ENCODE data around the gene FN3K. TPM values are rescaled to one million over a fixed set of nuclear protein-coding genes. Genes with fewer than 3 reads are reported as not detected.

The FN3K gene
- polyA plus RNA-seq, 10 donors, result 12.2 to 19.9 (median 15.9) TPM

GRCh38 chr17:82703036-82703745, 32.2 kb upstream of the FN3K start:
- DNase-seq, result no peak

DNA sequence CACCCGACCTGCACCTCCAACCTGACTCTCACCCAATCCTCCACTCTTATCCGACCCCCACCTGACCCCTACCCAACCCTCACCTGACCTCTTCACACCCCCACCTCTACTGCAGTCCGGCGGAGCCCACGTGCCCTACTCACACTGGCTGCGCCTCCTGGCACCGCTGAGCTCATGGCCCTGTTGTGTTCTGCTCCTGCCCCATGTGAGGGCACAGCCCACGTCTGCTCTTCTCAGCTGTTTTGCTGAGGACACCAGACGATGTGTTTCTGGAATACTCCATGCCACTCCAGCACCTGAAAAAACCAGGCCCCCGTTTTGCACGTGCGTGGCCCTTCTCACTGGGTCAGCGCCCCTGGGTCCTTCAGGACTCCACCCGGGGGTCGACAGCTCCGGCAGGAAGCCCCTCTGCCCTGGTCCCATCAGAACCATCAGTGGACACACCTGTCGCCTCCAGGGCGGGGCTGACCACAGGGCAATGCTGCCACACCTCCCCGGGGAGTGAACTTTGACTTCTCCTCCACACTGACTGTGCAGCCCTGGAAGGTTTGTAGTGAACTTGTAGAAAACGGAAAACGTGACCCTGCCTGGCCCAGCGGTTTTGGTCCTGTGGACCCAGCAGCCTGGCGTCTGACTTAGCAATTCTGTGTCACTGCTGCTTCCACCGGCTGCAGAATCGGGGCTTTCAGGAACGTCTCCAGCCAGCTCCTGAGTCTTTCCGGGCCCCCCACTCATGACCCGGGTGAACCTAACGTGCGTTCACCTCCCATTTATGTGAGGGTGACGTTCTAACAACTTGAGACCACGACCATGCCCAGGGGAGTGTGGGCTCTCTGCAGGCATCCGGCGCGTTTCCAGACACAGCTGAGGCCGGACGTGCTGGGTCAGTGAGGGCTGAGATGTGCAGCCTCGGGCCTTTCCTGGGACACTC, 31.2 kb upstream of the FN3K start:
- DNase-seq, result no peak

DNA sequence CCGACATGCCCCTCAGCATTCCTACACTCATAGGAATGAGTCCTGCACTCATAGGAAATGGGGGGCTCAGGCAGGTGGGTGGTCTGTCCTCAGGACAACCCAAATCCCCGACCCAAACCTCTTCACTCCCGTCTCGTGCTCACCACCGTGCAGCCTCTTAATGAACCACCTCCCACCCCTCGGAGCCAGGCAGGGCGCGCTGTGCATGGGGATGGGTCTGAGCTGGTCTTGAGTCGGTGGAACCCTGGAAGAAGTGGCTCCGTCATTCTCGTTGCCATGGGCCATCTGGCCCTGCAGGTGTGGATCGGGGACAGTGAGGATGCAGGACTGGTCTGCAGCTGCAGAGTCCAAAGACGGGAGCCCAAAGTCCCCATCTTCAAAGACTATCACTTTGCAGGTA, 30.5 kb upstream of the FN3K start:
- DNase-seq, result no peak

DNA sequence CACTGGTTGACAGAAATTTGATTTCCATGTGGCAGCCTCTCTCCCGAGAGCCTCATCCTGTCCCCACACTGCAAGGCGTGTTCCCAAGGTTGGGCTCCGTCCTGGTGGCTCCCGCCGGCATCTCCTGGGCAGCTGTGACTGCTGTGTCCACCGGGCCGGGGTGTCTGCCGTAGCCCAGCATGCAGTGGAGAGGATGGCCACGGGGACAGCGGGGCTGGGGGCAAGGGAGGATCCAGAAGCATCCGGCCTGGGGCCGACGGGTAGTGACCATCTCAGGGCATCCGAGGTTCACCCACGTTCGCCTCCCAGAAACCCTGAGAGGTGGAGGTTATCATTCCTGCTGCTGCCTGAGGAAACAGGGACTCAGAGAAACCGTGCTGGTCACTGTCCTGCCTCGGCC, 29.7 kb upstream of the FN3K start:
- no peak for DNase-seq

DNA sequence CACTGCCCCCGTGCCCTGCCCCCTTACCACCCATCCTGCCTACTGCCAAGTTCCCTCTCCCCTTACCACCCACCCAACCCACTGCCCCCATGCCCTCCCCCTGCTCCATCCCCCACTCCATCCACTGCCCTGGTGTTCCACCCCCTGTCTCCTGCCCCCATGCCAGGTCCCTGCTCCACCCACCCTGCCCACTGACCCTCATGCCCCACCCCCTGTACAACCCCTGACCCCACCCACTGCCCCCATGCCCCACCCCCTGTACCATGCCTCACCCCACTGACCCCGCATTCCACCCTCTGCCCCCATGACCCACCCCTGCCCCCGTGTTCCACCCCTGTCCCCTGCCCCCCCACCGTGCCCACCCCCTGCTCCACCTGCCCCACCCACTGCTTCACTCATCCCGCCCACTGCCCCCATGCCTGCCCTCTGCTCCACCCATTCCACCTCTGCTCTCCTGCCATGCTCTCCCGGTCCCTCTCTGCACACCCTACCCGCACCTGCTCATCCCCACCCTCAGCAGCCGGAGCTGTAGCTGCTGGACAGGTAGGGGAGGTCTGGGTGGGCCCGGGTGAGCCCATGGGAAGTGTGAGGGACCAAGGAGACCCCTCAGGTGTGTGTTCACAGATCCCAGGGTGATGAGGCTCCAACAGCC, 26.3 kb upstream of the FN3K start:
- DNase-seq, result no peak

DNA sequence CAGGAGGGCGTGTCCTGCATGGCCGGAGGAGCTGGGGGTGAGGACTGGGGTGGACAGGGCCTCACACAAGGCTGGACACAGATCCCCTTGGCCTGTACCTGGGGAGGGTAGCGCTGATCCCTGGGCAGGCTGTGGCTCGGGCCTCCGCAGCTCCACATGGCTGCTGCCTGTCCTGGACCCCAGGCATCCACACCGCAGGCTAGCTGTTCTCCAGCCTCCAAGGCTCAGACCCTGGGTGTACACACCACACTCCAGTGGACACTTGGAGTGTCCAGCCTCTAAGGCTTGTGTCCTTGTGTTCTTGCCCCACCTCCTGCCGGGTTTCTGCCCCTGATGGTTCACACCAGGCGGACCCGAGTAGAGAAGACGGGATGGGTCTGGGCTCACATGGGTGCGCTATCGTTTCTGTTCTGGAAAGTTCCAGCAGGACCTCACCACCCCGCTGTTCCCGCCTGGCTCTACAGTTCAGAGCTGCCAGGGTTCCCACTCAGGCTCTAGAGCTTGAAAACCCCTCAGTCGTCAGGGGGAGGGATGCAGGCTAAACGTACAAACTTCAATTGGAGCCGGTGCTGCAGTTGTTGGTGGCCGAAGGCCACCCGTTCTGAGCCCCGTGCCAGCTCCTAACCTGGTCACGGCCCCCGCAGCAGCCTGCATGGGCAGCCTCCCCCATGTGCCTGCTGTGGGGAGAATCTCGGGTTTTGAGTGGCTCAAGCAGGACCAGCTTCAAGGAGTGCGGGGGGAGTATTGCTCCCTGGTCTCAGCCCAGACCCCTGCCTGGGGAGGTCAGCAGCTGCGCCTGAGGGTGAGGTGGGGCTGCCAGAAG, 25.5 kb upstream of the FN3K start:
- DNase-seq, result no peak

DNA sequence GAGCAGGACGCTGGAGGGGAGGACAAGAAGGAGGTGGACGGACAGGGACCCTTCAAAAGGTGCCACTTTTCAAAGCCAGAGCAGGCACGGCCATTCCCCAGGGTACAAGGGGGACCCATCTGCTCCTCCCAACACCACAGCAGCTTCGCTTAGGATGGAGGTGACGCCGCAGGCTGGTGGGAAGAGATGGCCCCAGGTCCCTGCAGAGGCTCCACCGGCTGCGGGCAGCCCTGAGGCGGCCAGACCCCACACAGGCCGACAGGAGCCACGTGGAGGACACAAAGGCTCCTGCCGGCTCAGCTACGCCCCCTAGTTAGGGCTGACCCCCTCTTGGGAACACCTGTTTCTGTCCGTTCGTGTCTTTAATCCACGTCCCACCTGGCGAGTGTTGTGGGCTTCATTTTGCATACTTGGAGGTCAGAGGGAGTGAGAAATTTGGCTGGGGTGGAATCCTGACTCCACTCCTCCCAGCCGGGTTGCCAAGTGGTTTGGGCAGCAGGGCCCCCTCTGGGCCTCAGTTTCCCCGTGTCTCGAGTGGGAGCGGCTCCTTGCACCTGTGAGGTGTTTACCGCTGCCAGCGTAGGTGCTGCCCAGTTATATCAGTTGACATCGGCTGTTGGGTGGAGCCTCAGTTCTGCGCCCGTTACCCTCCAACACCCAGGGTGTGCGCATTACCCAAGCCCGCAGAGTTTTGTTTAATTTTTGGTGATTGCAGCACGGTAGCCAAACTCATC, 24.7 kb upstream of the FN3K start:
- DNase-seq, result no peak

GRCh38 chr17:82713071-82713723, 22.2 kb upstream of the FN3K start:
- no peak for DNase-seq

GRCh38 chr17:82716203-82717010, 19.0 kb upstream of the FN3K start, which contains the start of gene FN3KRP:
Gene FN3KRP, plus strand, starts transcription at chr17:82716706. Its CDS starts 50 bp downstream, at chr17:82716756.
- DNase-seq, result peak; percentile 92 to 96 (median 96)

- DNase-seq, result no peak
These were observed 16.3 kb upstream of the FN3K start for GRCh38 chr17:82718986-82719685.

- no peak for DNase-seq
These were observed 15.2 kb upstream of the FN3K start for GRCh38 chr17:82720204-82720603.

DNA sequence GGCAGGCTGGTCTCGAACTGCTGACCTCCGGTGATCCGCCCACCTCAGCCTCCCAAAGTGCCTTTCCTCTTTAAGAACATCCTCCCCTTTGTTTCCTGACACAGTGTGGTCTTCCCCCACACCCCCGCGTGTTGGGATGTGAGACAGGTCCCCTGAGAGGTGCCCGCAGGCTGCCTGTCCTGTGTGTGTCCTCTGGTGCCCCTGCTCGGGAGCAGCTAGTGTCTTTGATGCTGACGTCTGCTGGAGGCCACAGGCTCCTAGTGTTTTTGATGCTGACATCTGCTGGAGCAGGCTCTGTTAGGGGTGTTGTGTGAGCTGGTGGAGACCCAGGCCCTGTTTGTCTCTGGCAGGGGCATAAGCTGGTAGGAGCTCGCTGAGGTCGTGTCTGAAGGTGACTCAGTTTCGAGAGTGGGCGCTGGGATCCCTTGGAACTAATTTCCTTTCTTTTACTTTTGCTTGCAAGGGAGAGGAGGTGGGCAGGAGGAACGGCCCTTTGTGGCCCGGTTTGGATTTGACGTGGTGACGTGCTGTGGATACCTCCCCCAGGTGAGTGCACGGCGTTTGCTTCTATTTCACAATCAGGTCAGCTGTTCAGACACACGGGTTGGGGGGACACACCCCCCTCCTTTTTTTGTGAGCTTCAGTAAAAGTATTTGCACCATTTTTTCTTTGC, 12.9 kb upstream of the FN3K start:
- DNase-seq, result no peak

DNA sequence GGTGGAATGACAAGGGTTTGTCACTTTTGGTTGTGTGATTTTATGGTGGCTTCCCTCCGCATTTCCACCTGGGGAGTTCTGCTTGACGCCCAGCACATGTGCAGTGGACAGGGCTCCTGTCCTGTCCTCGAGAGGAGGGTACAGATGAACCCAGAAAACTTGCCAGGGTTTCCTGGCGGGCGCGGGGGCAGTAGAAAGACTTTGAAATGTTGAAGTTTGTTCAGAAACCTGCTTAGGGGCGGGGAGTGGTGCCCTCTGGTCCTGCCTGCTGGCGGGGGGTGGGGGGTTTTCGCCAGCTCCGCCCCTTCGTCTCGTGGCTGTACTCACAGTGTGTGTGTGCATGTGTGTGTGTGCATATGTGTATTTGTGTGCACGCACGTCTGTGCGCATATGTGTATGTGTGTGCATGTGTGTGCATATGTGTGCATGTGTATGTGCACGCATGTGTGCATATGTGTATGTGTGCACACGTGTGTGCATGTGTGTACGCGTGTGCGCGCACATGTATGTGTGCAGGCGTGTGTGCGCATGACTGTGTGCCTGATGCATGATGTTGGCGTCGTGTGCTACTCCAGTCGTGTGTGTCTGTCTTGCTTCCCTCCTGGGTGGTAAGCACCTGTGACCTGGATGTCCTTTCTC, 12.1 kb upstream of the FN3K start:
- no peak for DNase-seq

- no peak for DNase-seq
These were observed 9.0 kb upstream of the FN3K start for GRCh38 chr17:82726427-82726826.

- no peak for DNase-seq
These were observed 5.7 kb upstream of the FN3K start for GRCh38 chr17:82729479-82730260.

- no peak for DNase-seq
These were observed 3.2 kb upstream of the FN3K start for GRCh38 chr17:82732118-82732743.
